ENCODE data around the gene SPEM3. TPM values are rescaled to one million over a fixed set of nuclear protein-coding genes. Genes with fewer than 3 reads are reported as not detected.

SPEM3 gene
- total and polyA plus RNA-seq, 2 of the 13 experiments (the other 11 are each of a cell fraction or from before 2014, with no cell fraction given) = not detected

- 0 out of 2 replicates have a peak, but pooled peaks have one; percentile 24 for TF ChIP-seq ZNF574 (CRISPR knock-in tag; IDR thresholded peaks at IDR 0.05)
- TF ChIP-seq FOXP4 (CRISPR knock-in tag; IDR thresholded peaks at IDR 0.05) = no peak
- no peak for TF ChIP-seq XBP1 (CRISPR knock-in tag; IDR thresholded peaks at IDR 0.05)
- no peak for TF ChIP-seq ZBTB44 (CRISPR knock-in tag; IDR thresholded peaks at IDR 0.05)
- no peak for TF ChIP-seq ZNF136 (CRISPR knock-in tag; IDR thresholded peaks at IDR 0.05; ENCODE audit: low read depth)
- no peak for TF ChIP-seq IRF1 (CRISPR knock-in tag; IDR thresholded peaks at IDR 0.05; ENCODE audit: low read depth)
- TF ChIP-seq ZNF724P (CRISPR knock-in tag; IDR thresholded peaks at IDR 0.05; ENCODE audit: borderline replicate concordance) = no peak
- no peak for TF ChIP-seq DNMT3B (CRISPR knock-in tag; conservative IDR thresholded peaks at IDR 0.05)
- TF ChIP-seq BRD4 (CRISPR knock-in tag; IDR thresholded peaks at IDR 0.05) = 0 out of 2 replicates have a peak, but pooled peaks have one; percentile 41
- no peak for TF ChIP-seq KLF16 (CRISPR knock-in tag; IDR thresholded peaks at IDR 0.05)
- TF ChIP-seq ZNF570 (CRISPR knock-in tag; IDR thresholded peaks at IDR 0.05; ENCODE audit: borderline replicate concordance) = no peak
- 0 out of 2 replicates have a peak, but pooled peaks have one; percentile 49 for TF ChIP-seq ZNF567 (CRISPR knock-in tag; IDR thresholded peaks at IDR 0.05; ENCODE audit: borderline replicate concordance)
- no peak for TF ChIP-seq POGK (CRISPR knock-in tag; conservative IDR thresholded peaks at IDR 0.05)
- no peak for TF ChIP-seq TEF (CRISPR knock-in tag; IDR thresholded peaks at IDR 0.05)
- TF ChIP-seq ZNF691 (CRISPR knock-in tag; IDR thresholded peaks at IDR 0.05; ENCODE audit: borderline replicate concordance, low read depth) = no peak
- TF ChIP-seq PRPF4 (IDR thresholded peaks at IDR 0.05; ENCODE audit: low read depth, low read length, poor library complexity, severe bottlenecking) = peak; percentile 83
Measured at GRCh38 chr17:7478276-7479212, 49.9 kb downstream of the SPEM3 start (continued).

Measured in HepG2 (cell line).